Type B pancreatic cell (in vitro differentiated cells): ENCODE data around the gene RRP9. TPM values are rescaled to one million over a fixed set of nuclear protein-coding genes. Genes with fewer than 3 reads are reported as not detected.

Source experiments
- DNase-seq: peaks from one replicate; pipeline ENCODE4 v3.0.0; 2021; ENCODE audit warnings: mixed read lengths; ENCODE audit not compliant: unreplicated experiment; ENCODE audit errors: extremely low spot score
- H3K27ac Mint-ChIP-seq: 2 replicates; pipeline ENCODE4 v1.8.0; 2021; ENCODE audit warnings: mild to moderate bottlenecking, mixed read lengths
- H3K27me3 Mint-ChIP-seq: 2 replicates; pipeline ENCODE4 v1.8.0; 2021; ENCODE audit warnings: mixed read lengths
- H3K36me3 Mint-ChIP-seq: 2 replicates; pipeline ENCODE4 v1.8.0; 2021; ENCODE audit warnings: mixed read lengths
- H3K4me1 Mint-ChIP-seq: one replicate; pipeline ENCODE4 v1.8.0; 2021; ENCODE audit warnings: mixed read lengths; ENCODE audit not compliant: unreplicated experiment
- H3K4me3 Mint-ChIP-seq: 2 replicates; pipeline ENCODE4 v1.8.0; 2021; ENCODE audit warnings: mild to moderate bottlenecking, mixed read lengths
- H3K9me3 Mint-ChIP-seq: 2 replicates; pipeline ENCODE4 v1.8.0; 2021; ENCODE audit warnings: mixed read lengths
- total RNA-seq: library from RNA; stranded (reverse); gene quantifications from 2 replicates; pipeline ENCODE4 v1.2.1, GENCODE V29; 2021; ENCODE audit warnings: low replicate concordance
- TF ChIP-seq, protein P1 (sequence below): fragments of 200-600 bp; sonication (generic); conservative IDR thresholded peaks from 2 replicates; pipeline ENCODE4 v1.5.0; 2021; ENCODE audit warnings: antibody characterized with exemption, mild to moderate bottlenecking

The RRP9 gene
- total RNA-seq, 1 donor from 2014 or later: 30.0 TPM

DNA sequence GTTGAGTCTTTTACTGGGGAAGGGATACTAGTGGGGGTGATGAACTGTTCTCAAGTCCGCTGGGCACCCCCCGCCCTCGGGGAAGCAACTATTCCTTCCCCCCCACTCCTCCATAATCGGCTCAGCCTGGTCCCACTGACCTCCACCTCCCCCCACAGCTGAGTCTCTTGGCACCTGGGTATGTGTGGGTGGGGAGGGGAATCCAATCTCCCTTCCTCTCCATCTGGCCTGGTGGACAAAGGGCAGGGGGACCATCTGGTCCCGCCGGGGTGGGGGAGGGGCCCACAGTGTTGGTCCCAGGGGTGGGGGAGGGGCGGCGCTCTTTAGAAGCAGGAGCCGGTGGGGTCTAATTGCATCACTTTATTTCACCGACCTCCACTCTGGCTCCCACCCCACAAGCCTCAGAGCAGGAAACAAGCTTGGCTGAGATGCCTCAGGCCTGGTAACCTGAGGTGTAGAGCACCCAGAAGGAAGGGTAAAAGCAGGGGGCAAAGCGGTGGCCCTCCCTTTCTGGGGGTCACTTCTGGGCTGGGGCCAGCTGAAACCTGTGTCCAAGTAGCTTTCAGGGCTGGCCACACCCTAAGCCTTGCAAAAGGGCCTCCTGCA is 26.6 kb upstream of the RRP9 start:
- TF ChIP-seq, protein P1, sequence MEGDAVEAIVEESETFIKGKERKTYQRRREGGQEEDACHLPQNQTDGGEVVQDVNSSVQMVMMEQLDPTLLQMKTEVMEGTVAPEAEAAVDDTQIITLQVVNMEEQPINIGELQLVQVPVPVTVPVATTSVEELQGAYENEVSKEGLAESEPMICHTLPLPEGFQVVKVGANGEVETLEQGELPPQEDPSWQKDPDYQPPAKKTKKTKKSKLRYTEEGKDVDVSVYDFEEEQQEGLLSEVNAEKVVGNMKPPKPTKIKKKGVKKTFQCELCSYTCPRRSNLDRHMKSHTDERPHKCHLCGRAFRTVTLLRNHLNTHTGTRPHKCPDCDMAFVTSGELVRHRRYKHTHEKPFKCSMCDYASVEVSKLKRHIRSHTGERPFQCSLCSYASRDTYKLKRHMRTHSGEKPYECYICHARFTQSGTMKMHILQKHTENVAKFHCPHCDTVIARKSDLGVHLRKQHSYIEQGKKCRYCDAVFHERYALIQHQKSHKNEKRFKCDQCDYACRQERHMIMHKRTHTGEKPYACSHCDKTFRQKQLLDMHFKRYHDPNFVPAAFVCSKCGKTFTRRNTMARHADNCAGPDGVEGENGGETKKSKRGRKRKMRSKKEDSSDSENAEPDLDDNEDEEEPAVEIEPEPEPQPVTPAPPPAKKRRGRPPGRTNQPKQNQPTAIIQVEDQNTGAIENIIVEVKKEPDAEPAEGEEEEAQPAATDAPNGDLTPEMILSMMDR: no peak
- no peaks in the 10 kb centered on the region for H3K27me3 Mint-ChIP-seq
- no peak for DNase-seq
- H3K36me3 Mint-ChIP-seq: peaks cover 4% of the 10 kb centered on the region
- no peaks in the 10 kb centered on the region for H3K9me3 Mint-ChIP-seq
- H3K27ac Mint-ChIP-seq: peak overlapping the region; percentile 90
- H3K4me1 Mint-ChIP-seq: peaks cover 31% of the 10 kb centered on the region
- peak overlapping the region; percentile 91 for H3K4me3 Mint-ChIP-seq

DNA sequence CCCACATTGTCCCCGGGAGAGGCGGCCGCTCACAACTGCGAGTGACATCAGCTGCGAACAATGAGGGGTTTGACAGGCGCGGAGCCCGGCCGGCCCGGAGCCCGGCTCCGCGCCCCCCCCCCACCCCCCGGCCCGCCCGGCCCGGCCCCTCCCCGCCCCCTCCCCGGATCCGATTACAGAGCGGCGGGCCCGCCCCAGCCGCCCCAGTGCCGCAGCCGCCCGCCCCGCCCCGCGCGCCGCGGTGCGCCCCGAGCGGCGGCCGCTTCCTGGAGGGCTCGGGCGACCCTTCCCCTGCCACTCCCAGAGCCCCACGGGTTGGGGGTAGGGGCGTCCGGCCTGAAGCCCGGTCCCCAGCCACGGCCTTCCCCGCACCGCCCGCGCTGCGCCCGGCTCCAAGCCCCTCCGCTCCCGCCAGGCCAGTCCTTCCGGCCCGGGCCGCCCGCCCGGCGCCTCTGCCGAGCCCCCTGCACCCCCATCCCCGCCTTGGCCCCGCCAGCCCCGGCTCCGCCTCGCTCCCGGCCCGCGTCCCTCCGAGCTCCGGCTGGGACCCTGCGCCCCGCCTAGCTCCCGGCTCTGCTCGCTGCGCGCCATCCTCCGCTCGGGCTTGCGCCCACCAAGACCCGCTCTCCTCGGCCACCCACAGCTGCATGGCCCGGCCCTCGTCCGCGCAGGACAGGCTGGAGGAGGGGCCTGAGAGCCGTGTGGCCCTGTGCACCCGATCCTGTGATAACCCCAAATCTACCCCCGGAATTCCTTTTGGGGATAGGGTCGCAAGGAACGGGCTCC is 25.9 kb upstream of the RRP9 start, which contains the start of gene PCBP4:
Gene PCBP4 (minus strand): TSS at position 71 of the 786 bp plus-strand sequence. CDS start 6,214 bp downstream, outside the sequence.
- peak within 1 kb of the TSS; percentile 90 for H3K27ac Mint-ChIP-seq
- peaks cover 4% of the 10 kb centered on the region for H3K36me3 Mint-ChIP-seq
- H3K27me3 Mint-ChIP-seq: no peaks in the 10 kb centered on the region
- H3K4me1 Mint-ChIP-seq: peaks cover 31% of the 10 kb centered on the region
- TF ChIP-seq, protein P1: no peak
- DNase-seq: no peak
- H3K9me3 Mint-ChIP-seq: no peaks in the 10 kb centered on the region
- peak within 1 kb of the TSS; percentile 91 for H3K4me3 Mint-ChIP-seq

DNA sequence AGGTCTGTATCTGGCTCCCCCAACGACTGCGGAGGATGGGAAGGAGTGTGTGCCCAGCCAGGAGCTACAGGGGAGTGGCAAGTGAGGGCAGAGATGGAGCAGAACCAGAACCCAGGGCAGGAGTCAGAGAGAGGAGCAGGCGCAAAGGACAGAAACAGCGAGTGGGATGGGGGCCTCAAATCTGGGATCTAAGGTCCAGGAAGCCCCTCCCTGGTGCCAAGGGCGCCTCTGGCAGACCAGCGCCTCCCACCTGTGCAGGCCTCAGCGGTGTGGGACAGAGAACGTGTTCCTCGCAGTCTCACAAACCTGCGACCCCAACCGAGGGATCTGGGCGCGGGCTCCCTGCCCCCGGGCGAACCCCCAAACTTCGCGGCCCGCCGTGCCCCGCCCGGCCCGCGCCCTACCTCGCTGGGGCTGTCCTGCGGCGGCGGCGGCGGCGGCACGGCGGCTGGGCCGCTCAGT is 25.2 kb upstream of the RRP9 start:
- H3K4me3 Mint-ChIP-seq: peak overlapping the region; percentile 86
- TF ChIP-seq, protein P1: no peak
- no peaks in the 10 kb centered on the region for H3K27me3 Mint-ChIP-seq
- peak overlapping the region; percentile 82 for H3K27ac Mint-ChIP-seq
- peaks cover 4% of the 10 kb centered on the region for H3K36me3 Mint-ChIP-seq
- H3K9me3 Mint-ChIP-seq: no peaks in the 10 kb centered on the region
- DNase-seq: no peak
- peaks cover 34% of the 10 kb centered on the region for H3K4me1 Mint-ChIP-seq

DNA sequence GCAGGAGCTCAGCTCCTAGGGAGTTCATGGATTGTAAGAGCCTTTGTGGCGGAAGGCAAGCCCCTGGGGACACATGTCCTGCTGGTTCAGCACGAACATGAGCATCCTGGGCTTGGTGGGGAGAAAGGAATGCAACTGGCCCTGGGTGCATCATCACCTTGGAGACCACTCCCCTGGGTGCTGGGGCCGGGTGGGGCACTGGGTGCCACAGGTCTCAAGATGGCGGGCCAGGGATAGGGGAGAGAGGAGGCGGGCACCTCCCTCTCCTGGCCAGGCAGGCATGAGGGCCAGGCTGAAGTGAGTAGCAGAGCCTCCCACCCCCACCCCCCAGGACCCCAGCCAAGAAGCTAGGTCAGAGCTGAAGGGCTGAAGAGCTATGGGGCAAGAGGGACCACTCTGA is 24.8 kb upstream of the RRP9 start:
- Mint-ChIP-seq H3K4me1 (peaks cover 38% of the 10 kb centered on the region), H3K27me3 (no peaks in the 10 kb centered on the region), H3K4me3 (peak overlapping the region; percentile 86), H3K36me3 (peaks cover 4% of the 10 kb centered on the region), H3K27ac (peak overlapping the region; percentile 82), H3K9me3 (no peaks in the 10 kb centered on the region)
- TF ChIP-seq, protein P1: no peak
- no peak for DNase-seq

DNA sequence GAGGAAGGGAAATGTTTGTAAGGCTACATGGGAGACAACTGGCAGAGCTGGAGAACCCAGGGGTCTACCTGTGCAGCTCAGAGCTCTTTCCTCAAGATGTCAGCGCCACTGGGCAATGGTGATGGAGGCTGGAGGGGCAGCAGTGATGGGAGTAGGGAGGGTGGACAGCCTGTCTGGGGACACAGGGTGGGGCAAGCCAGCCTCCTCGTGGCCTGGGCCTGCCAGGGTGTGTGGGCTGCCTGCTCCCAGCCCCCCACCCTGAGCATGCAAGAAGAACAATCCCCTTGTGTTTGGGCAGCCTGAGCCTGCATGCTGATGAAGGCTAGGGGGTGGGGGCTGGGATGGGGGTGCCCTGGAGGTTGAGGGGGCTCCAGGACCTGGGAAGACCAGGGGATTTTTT is 24.3 kb upstream of the RRP9 start:
- H3K36me3 Mint-ChIP-seq: peaks cover 4% of the 10 kb centered on the region
- H3K4me1 Mint-ChIP-seq: peaks cover 40% of the 10 kb centered on the region
- no peaks in the 10 kb centered on the region for H3K27me3 Mint-ChIP-seq
- DNase-seq: no peak
- peak overlapping the region; percentile 82 for H3K27ac Mint-ChIP-seq
- peak overlapping the region; percentile 86 for H3K4me3 Mint-ChIP-seq
- H3K9me3 Mint-ChIP-seq: no peaks in the 10 kb centered on the region
- TF ChIP-seq, protein P1: no peak
